ENCODE measurements around the gene JAG2.

DNA sequence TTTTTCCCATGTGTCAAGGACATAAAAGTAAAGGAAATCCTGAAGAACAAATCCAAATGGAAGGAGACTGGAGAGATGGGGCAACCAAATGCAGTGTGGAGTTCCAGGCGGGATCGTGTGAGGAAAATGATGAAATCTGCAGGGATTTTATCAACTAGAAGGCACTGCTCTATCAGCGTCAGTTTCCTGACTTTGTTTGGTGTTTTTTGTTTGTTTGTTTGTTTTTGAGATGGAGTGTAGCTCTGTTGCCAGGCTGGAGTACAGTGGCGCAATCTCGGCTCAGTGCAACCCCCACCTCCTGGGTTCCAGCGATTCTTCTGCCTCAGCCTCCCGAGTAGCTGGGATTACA, 60.1 kb downstream of the JAG2 start:
- TF ChIP-seq, protein P1, sequence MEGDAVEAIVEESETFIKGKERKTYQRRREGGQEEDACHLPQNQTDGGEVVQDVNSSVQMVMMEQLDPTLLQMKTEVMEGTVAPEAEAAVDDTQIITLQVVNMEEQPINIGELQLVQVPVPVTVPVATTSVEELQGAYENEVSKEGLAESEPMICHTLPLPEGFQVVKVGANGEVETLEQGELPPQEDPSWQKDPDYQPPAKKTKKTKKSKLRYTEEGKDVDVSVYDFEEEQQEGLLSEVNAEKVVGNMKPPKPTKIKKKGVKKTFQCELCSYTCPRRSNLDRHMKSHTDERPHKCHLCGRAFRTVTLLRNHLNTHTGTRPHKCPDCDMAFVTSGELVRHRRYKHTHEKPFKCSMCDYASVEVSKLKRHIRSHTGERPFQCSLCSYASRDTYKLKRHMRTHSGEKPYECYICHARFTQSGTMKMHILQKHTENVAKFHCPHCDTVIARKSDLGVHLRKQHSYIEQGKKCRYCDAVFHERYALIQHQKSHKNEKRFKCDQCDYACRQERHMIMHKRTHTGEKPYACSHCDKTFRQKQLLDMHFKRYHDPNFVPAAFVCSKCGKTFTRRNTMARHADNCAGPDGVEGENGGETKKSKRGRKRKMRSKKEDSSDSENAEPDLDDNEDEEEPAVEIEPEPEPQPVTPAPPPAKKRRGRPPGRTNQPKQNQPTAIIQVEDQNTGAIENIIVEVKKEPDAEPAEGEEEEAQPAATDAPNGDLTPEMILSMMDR (IDR thresholded peaks at IDR 0.05 in 8 of 11, conservative IDR thresholded peaks at IDR 0.05 in 3 of 11) = no peak
- TF ChIP-seq POLR2A (IDR thresholded peaks at IDR 0.05) (no peak), POLR2AphosphoS5 (IDR thresholded peaks at IDR 0.05) (no peak)

Data from spleen (tissue), 7 donors.